Stimulated activated CD4-positive, alpha-beta T cell treated with anti-CD3 and anti-CD28 coated beads, Interleukin-1b, Interleukin-23, amount 100 ng/mL, for 1 hour (primary cell): ENCODE results near the gene TRIM64.
"Not testable (repeated sequence)": the region's sequence is repeated elsewhere in the genome, so short reads cannot be mapped to it uniquely, and the experiment has no call there.

Experiments
- DNase-seq, 2 donors: peaks; one replicate each; pipeline ENCODE4 v3.0.0-alpha.2; 2020; ENCODE audit warnings: low read depth in 2 of 2

The TRIM64 gene, protein sequence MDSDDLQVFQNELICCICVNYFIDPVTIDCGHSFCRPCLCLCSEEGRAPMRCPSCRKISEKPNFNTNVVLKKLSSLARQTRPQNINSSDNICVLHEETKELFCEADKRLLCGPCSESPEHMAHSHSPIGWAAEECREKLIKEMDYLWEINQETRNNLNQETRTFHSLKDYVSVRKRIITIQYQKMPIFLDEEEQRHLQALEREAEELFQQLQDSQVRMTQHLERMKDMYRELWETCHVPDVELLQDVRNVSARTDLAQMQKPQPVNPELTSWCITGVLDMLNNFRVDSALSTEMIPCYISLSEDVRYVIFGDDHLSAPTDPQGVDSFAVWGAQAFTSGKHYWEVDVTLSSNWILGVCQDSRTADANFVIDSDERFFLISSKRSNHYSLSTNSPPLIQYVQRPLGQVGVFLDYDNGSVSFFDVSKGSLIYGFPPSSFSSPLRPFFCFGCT

DNA sequence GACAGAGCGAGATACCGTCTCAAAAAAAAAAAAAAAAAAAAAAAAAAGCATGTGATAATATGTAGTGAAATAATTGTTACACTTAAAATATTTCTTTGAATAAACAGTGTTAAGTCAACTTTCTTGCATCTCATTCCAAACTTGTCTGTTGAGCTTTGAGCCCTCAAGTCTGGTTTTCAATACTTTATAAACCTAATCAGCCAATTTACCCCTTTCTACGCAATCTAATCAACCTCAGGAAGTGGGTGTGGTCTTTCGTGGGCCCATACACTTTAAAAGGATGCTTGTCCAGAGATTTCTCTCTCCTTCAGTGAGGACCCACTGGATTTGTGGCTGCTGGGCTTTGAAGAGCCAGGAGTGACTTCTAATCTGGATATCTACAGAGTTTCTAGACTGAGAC lies at the start of gene TRIM64:
TRIM64 (plus strand) TSS at position 301 of the 400 bp plus-strand sequence. CDS start 2,467 bp downstream, outside the sequence.
- DNase-seq, result not testable (repeated sequence)

DNA sequence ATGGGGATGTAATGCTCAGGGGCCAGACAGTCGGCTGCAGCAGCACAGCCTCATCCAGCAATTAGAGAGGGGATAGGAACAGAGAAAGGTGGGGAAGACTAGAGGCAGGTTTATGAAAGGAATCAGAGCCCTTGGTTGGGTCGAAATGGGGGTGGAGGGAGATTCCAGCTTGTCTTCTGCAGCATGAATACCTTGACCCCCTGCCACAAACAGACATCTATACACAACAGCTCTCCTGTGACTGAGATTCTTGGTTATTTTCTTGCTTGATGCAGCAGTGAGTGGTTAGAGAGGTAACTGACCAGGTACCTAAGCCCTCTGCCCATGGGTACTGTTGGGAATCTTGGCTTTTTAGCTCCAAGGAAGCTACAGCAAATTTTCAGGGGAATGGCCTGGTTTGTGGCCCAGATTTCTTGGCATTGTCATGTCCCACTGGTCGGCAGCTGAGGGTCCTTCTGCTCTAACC lies 43.6 kb upstream of the TRIM64 start, which contains the start of gene TRIM49D1:
TRIM49D1 (minus strand) TSS at position 51 of the 466 bp plus-strand sequence. CDS start 4,535 bp downstream, outside the sequence.
- DNase-seq, result no peak

DNA sequence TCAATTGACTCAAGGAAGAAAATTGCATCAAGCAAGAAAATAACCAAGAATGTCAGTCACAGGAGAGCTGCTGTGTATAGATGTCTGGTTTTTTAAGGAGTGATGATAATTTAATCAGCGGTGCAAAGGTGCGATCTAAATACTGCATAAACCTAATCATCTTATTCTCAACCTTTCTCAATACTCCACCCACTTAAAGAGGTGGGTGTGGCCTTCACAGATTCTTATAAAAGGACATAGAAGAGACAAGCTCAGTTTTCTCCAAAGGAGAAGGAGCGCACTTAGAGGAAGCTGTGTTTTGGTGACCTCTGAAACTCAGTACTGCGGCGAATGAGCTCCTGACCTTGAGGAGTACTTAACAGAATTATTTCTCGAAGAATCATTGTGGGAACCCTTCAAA lies 42.1 kb upstream of the TRIM64 start, which contains the start of gene TRIM49D2:
TRIM49D2 (plus strand) TSS at position 301 of the 400 bp plus-strand sequence. CDS start 2,698 bp downstream, outside the sequence.
- DNase-seq, result not testable (repeated sequence)

DNA sequence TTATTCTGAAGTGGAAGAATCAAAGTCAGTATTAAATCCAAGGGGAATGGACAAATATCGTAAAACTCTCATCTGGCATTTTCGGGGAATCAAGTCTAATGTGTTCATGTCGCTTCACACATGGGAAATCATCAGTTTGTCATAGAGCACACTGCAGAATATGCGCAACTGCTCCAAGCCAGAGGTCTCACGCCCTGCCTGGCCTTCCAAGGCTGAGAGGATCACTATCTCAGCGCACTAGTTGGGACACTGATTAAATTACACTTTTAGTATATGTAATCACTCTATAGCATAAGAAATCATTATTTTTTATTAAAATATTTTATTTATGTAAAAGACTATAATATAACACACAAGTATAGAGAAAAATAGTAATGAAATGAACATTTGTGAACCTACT lies 5.0 kb upstream of the TRIM64 start:
- not testable (repeated sequence) for DNase-seq
